GM23248 (cell line): Measurements from ENCODE around the gene POLR1A. TPM values are rescaled to one million over a fixed set of nuclear protein-coding genes. Genes with fewer than 3 reads are reported as not detected.

Source experiments
- DNase-seq: peaks from one replicate; pipeline ENCODE4 v3.0.0-alpha.2; 2015
- H2AFZ ChIP-seq: fragments of 200-600 bp; sonication (generic); 2 replicates; pipeline ENCODE4 v1.6.1; 2016; ENCODE audit warnings: antibody characterized with exemption
- H3F3A ChIP-seq: fragments of 200-600 bp; sonication (generic); 2 replicates; pipeline ENCODE4 v1.6.1; 2016; ENCODE audit warnings: mild to moderate bottlenecking, antibody characterized with exemption, mixed run types; ENCODE audit not compliant: insufficient read depth
- H3K27ac ChIP-seq: fragments of 200-600 bp; sonication (generic); 2 replicates; pipeline ENCODE4 v1.5.1; 2016; ENCODE audit warnings: mild to moderate bottlenecking
- H3K27me3 ChIP-seq: fragments of 200-600 bp; sonication (generic); replicated peaks from 2 replicates; pipeline ENCODE4 v1.6.1; 2016; ENCODE audit warnings: mild to moderate bottlenecking; ENCODE audit not compliant: insufficient read depth
- H3K36me3 ChIP-seq: fragments of 200-600 bp; sonication (generic); 2 replicates; pipeline ENCODE4 v1.6.1; 2016; ENCODE audit warnings: low read depth, mild to moderate bottlenecking
- H3K4me1 ChIP-seq: fragments of 200-600 bp; sonication (generic); 2 replicates; pipeline ENCODE4 v1.6.1; 2016; ENCODE audit warnings: mild to moderate bottlenecking; ENCODE audit not compliant: insufficient read depth
- H3K4me2 ChIP-seq: fragments of 200-600 bp; sonication (generic); one replicate; pipeline ENCODE4 v1.6.1; 2016; ENCODE audit warnings: mild to moderate bottlenecking; ENCODE audit not compliant: unreplicated experiment
- H3K4me3 ChIP-seq: fragments of 200-600 bp; sonication (generic); 2 replicates; pipeline ENCODE4 v1.5.1; 2016; ENCODE audit warnings: mild to moderate bottlenecking
- H3K79me2 ChIP-seq: fragments of 200-600 bp; sonication (generic); 2 replicates; pipeline ENCODE4 v1.6.1; 2016; ENCODE audit warnings: mild to moderate bottlenecking; ENCODE audit not compliant: insufficient read depth
- H3K9ac ChIP-seq: fragments of 200-600 bp; sonication (generic); 2 replicates; pipeline ENCODE4 v1.6.1; 2016; ENCODE audit warnings: mild to moderate bottlenecking
- H3K9me2 ChIP-seq: fragments of 200-600 bp; sonication (generic); 2 replicates; pipeline ENCODE4 v1.6.1; 2016; ENCODE audit warnings: mixed run types, mild to moderate bottlenecking, moderate library complexity; ENCODE audit not compliant: insufficient read depth
- H3K9me3 ChIP-seq: fragments of 200-600 bp; sonication (generic); one replicate; pipeline ENCODE4 v1.6.1; 2017; ENCODE audit warnings: low read depth
- H4K20me1 ChIP-seq: fragments of 200-600 bp; sonication (generic); 2 replicates; pipeline ENCODE4 v1.6.0; 2016; ENCODE audit not compliant: insufficient read depth
- EZH2 ChIP-seq: fragments of 200-600 bp; sonication (generic); IDR thresholded peaks from 2 replicates; pipeline ENCODE4 v1.6.1; 2018; ENCODE audit warnings: antibody characterized with exemption, mild to moderate bottlenecking; ENCODE audit not compliant: insufficient read depth, poor library complexity, severe bottlenecking
- EZH2phosphoT487 ChIP-seq: fragments of 200-600 bp; sonication (generic); IDR thresholded peaks from 2 replicates; pipeline ENCODE4 v1.6.1; 2018; ENCODE audit warnings: antibody characterized with exemption, moderate library complexity, mild to moderate bottlenecking, low read depth; ENCODE audit not compliant: insufficient read depth
- WGBS, 2 experiments: methylation state at CpG; one replicate each; pipeline ENCODE4 v1.1.6; 2015 to 2017; ENCODE audit warnings: low lambda C conversion rate in 2 of 2, low coverage in 1 of 2; ENCODE audit errors: missing lambda C conversion rate in 2 of 2; 5-methylcytosine and 5-hydroxymethylcytosine counted together
- in situ Hi-C: fragments of 300-500 bp; cut with MboI; formaldehyde crosslinking; loops from 2 replicates; pipeline ENCODE4 v1.15.0; 2020
- polyA plus RNA-seq: library from polyadenylated mRNA; unstranded; fragments of >200 nt; fragmentation: Nextera tagmentation; extraction: Ambion mirVana; gene quantifications from 2 replicates; pipeline ENCODE4 v1.2.1, GENCODE V29; 2016
- total RNA-seq: library from RNA; depleted of rRNA; stranded (reverse); fragments of >200 nt; shearing (Covaris generic); gene quantifications from 2 replicates; pipeline ENCODE4 v1.2.3, GENCODE V29; 2014

POLR1A gene
- total and polyA plus RNA-seq, 2 experiments from 2014 or later: 8.9 to 13.0 TPM

DNA sequence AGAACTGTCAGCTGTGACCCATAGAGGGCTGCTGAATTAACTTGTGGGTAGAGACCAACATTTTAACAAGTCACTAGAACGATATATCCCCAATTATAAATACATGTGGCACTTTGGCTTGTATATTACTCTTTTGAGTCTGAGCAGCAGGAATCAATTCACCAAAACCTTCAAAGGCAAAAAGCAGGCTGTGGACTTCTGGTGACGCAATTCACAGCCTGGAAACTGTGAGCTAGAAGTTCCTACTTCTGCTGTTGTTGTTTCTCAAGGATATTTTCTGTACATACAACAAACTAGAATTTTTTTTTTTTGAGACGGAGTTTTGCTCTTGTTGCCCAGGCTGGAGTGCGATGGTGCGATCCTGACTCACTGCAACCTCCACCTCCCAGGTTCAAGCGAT lies 37.6 kb upstream of the POLR1A start:
- DNase-seq: peak; percentile 17
- H3K9me3 ChIP-seq: no peaks in the 10 kb centered on the region
- no peak overlapping the region for H3K27ac ChIP-seq
- in situ Hi-C loops: no loop called here
- peaks cover 59% of the 10 kb centered on the region for H3F3A ChIP-seq
- WGBS, 2 experiments: 64 to 72% methylated on average over 4 to 6 of the region's 6 CpGs
- no peak overlapping the region for H2AFZ ChIP-seq
- peaks cover 71% of the 10 kb centered on the region for H3K36me3 ChIP-seq
- no peaks in the 10 kb centered on the region for H4K20me1 ChIP-seq
- TF ChIP-seq EZH2phosphoT487 (no peak), EZH2 (no peak)
- no peak overlapping the region for H3K9ac ChIP-seq
- H3K4me1 ChIP-seq: no peaks in the 10 kb centered on the region
- no peaks in the 10 kb centered on the region for H3K27me3 ChIP-seq
- H3K4me3 ChIP-seq: no peak overlapping the region
- no peaks in the 10 kb centered on the region for H3K79me2 ChIP-seq
- H3K4me2 ChIP-seq: no peak overlapping the region
- H3K9me2 ChIP-seq: no peaks in the 10 kb centered on the region

DNA sequence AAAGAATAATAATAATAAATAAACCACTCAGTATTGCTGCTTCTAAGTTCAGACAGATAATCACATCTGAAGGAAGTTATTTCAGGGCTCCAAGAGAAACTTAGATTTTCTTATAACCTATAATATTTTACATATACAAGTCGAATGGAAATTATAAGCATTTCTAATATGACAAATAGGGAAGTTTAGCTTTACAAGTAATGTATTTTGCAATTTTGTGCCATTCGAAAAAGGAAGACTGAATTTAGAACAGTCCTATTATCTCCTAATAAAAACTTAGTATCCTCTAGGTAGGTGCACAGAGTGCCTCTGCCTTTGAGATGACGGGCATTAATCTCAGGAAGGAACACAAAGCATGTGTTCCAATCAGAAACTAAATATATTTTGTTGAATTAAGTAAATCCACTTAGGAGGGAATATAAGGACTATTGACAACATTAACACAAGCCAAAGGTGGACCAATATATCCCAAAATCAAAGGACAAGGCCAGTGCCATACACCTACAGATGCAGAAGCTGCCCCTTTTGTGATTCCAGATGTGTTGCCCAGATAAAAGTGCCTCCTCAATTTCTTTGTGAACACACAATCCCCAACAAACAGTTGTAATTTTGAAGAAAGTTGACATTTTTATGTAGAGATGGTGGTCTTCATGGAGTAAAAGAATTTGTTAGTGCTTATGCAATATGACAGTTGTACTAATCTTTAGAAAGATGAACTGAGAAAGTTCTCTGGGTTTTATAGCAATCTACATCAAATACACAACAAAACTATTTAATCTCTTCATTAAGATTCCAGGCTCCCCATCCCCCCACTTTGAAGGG lies 37.0 kb upstream of the POLR1A start:
- Histone ChIP-seq H3F3A (peaks cover 56% of the 10 kb centered on the region), H3K27ac (no peak overlapping the region), H3K4me3 (no peak overlapping the region), H3K27me3 (no peaks in the 10 kb centered on the region), H3K4me1 (no peaks in the 10 kb centered on the region), H3K36me3 (peaks cover 71% of the 10 kb centered on the region), H2AFZ (no peak overlapping the region), H4K20me1 (no peaks in the 10 kb centered on the region), H3K9me2 (no peaks in the 10 kb centered on the region), H3K9me3 (no peaks in the 10 kb centered on the region), H3K79me2 (no peaks in the 10 kb centered on the region), H3K9ac (no peak overlapping the region), H3K4me2 (no peak overlapping the region)
- 65 to 67% methylated on average over 3 of the region's 3 CpGs for WGBS, 2 experiments
- DNase-seq: no peak
- in situ Hi-C loops: no loop called here
- TF ChIP-seq EZH2phosphoT487 (no peak), EZH2 (no peak)

DNA sequence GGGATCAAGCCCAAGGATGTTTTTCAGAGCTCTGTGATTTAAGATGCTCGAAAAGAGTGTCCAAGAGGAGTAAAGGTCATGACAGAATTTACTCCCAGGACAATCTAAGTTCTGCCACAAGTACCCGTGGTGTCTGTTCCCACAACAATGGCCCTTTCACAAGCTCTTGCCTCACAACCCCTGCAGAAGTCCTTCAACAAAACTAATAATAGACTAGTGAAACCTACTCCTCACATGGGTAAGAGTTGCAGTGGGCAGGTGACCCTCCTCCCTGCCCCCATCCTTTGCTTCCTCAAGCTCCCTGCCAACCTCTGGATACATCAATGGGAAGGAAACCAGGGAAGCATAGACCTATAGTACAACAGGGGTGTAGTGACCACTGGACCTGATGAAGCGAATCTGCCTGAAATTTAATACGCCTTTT lies 35.3 kb upstream of the POLR1A start:
- Histone ChIP-seq H4K20me1 (no peaks in the 10 kb centered on the region), H3K27me3 (no peaks in the 10 kb centered on the region), H3K4me3 (no peak overlapping the region), H3K79me2 (no peaks in the 10 kb centered on the region), H3K4me1 (no peaks in the 10 kb centered on the region), H2AFZ (no peak overlapping the region), H3K4me2 (no peak overlapping the region), H3K27ac (no peak overlapping the region), H3K9ac (no peak overlapping the region), H3K9me3 (no peaks in the 10 kb centered on the region), H3K36me3 (peaks cover 73% of the 10 kb centered on the region), H3F3A (peaks cover 60% of the 10 kb centered on the region), H3K9me2 (no peaks in the 10 kb centered on the region)
- DNase-seq: peak; percentile 6
- TF ChIP-seq EZH2 (no peak), EZH2phosphoT487 (no peak)
- 95 to 97% methylated on average over 4 of the region's 4 CpGs for WGBS, 2 experiments
- in situ Hi-C loops: no loop called here

DNA sequence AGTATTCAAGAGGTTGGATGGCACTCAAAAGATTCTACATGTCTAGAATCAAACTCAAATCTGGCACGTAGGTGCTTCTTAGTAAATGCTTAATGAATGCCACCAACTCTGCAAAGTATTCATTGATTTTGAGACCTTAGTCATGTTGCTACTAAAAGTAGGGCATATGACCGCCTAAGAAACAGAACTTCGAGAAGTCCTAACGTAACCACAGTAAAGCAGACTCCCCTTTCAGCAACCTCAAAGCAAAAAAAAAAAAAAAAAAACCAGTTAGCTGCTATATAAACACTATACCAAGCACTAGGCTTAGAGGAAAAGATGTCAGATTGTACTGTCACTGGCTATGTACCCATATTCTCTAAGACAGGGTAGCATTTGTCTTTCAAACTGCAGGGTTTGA lies 34.3 kb upstream of the POLR1A start:
- Histone ChIP-seq H4K20me1 (no peaks in the 10 kb centered on the region), H2AFZ (no peak overlapping the region), H3F3A (peaks cover 60% of the 10 kb centered on the region), H3K36me3 (peaks cover 75% of the 10 kb centered on the region), H3K9ac (no peak overlapping the region), H3K79me2 (no peaks in the 10 kb centered on the region), H3K4me1 (no peaks in the 10 kb centered on the region), H3K9me3 (no peaks in the 10 kb centered on the region), H3K27me3 (no peaks in the 10 kb centered on the region), H3K27ac (no peak overlapping the region), H3K4me3 (no peak overlapping the region), H3K9me2 (no peaks in the 10 kb centered on the region), H3K4me2 (no peak overlapping the region)
- in situ Hi-C loops: no loop called here
- TF ChIP-seq EZH2 (no peak), EZH2phosphoT487 (no peak)
- 91 to 96% methylated on average over 4 of the region's 4 CpGs for WGBS, 2 experiments
- no peak for DNase-seq
